ENCODE measurements around the gene ZNF879. TPM values are rescaled to one million over a fixed set of nuclear protein-coding genes. Genes with fewer than 3 reads are reported as not detected.

Gene ZNF879
- polyA plus RNA-seq, 1 donor (not counting 4 experiments of a cell fraction or from before 2014, with no cell fraction given): 2.5 TPM

GRCh38 chr5:179079165-179079987, 55.8 kb downstream of the ZNF879 start:
- peaks cover 31% of the 10 kb centered on the region for H3K9me3 ChIP-seq (ENCODE audit: control insufficient read depth, low read depth, low read length)
- H4K20me1 ChIP-seq (ENCODE audit: control insufficient read depth, extremely low read depth, insufficient read depth, low read length): no peaks in the 10 kb centered on the region
- H3K4me1 ChIP-seq (ENCODE audit: control insufficient read depth, extremely low read depth, insufficient read depth, low read length): no peaks in the 10 kb centered on the region
- no peak overlapping the region for H3K27ac ChIP-seq (ENCODE audit: control insufficient read depth, insufficient read depth, low read length)
- no peaks in the 10 kb centered on the region for H3K79me2 ChIP-seq (ENCODE audit: control insufficient read depth, insufficient read depth, low read length)
- no peaks in the 10 kb centered on the region for H3K9me1 ChIP-seq (ENCODE audit: control insufficient read depth, extremely low read depth, insufficient read depth, low read length)
- TF ChIP-seq CTCF (optimal IDR thresholded peaks at IDR 0.05 in 1 of 3, IDR thresholded peaks at IDR 0.05 in 1 of 3, conservative IDR thresholded peaks at IDR 0.05 in 1 of 3; ENCODE audit: extremely low read depth in 1 of 3, insufficient read depth in 2 of 3, low read length in 3 of 3): no peak
- no peak for TF ChIP-seq EZH2 (IDR thresholded peaks at IDR 0.05; ENCODE audit: low read length)
- dilution Hi-C loops (cut with MboI; ENCODE audit: extremely low pct_ligation_motif_present, low sequenced_read_pairs): no loop called here
- no peaks in the 10 kb centered on the region for H3K27me3 ChIP-seq (ENCODE audit: control insufficient read depth, extremely low read depth, insufficient read depth, low read length)
- no peak overlapping the region for H3K9ac ChIP-seq (ENCODE audit: control insufficient read depth, extremely low read depth, insufficient read depth, low read length)
- DNase-seq (ENCODE audit: low read depth, low spot score): no peak
- peaks cover 0 to 11% of the 10 kb centered on the region in 2 experiments for H3K36me3 ChIP-seq (ENCODE audit: control insufficient read depth in 2 of 2, extremely low read depth in 1 of 2, insufficient read depth in 2 of 2, low read length in 2 of 2)
- H2AFZ ChIP-seq (ENCODE audit: control insufficient read depth, low read length): no peak overlapping the region
- FAIRE-seq: no peak
- no peak overlapping the region for H3K4me2 ChIP-seq (ENCODE audit: control insufficient read depth, extremely low read depth, insufficient read depth, low read depth, low read length)
- H3K4me3 ChIP-seq (ENCODE audit: control insufficient read depth in 2 of 3, extremely low read depth in 1 of 3, insufficient read depth in 2 of 3, low read depth in 1 of 3, low read length in 3 of 3): no peak overlapping the region

GRCh38 chr5:179080724-179081123, 57.1 kb downstream of the ZNF879 start:
- no peaks in the 10 kb centered on the region for H3K9me1 ChIP-seq (ENCODE audit: control insufficient read depth, extremely low read depth, insufficient read depth, low read length)
- dilution Hi-C loops (cut with MboI; ENCODE audit: extremely low pct_ligation_motif_present, low sequenced_read_pairs): no loop called here
- peaks cover 0 to 11% of the 10 kb centered on the region in 2 experiments for H3K36me3 ChIP-seq (ENCODE audit: control insufficient read depth in 2 of 2, extremely low read depth in 1 of 2, insufficient read depth in 2 of 2, low read length in 2 of 2)
- no peak overlapping the region for H3K4me2 ChIP-seq (ENCODE audit: control insufficient read depth, extremely low read depth, insufficient read depth, low read depth, low read length)
- no peaks in the 10 kb centered on the region for H3K27me3 ChIP-seq (ENCODE audit: control insufficient read depth, extremely low read depth, insufficient read depth, low read length)
- no peaks in the 10 kb centered on the region for H4K20me1 ChIP-seq (ENCODE audit: control insufficient read depth, extremely low read depth, insufficient read depth, low read length)
- no peak overlapping the region for H2AFZ ChIP-seq (ENCODE audit: control insufficient read depth, low read length)
- peaks cover 38% of the 10 kb centered on the region for H3K9me3 ChIP-seq (ENCODE audit: control insufficient read depth, low read depth, low read length)
- H3K4me1 ChIP-seq (ENCODE audit: control insufficient read depth, extremely low read depth, insufficient read depth, low read length): no peaks in the 10 kb centered on the region
- no peaks in the 10 kb centered on the region for H3K79me2 ChIP-seq (ENCODE audit: control insufficient read depth, insufficient read depth, low read length)
- TF ChIP-seq EZH2 (IDR thresholded peaks at IDR 0.05; ENCODE audit: low read length) (no peak), CTCF (optimal IDR thresholded peaks at IDR 0.05 in 1 of 3, IDR thresholded peaks at IDR 0.05 in 1 of 3, conservative IDR thresholded peaks at IDR 0.05 in 1 of 3; ENCODE audit: extremely low read depth in 1 of 3, insufficient read depth in 2 of 3, low read length in 3 of 3) (no peak)
- no peak overlapping the region for H3K4me3 ChIP-seq (ENCODE audit: control insufficient read depth in 2 of 3, extremely low read depth in 1 of 3, insufficient read depth in 2 of 3, low read depth in 1 of 3, low read length in 3 of 3)
- H3K27ac ChIP-seq (ENCODE audit: control insufficient read depth, insufficient read depth, low read length): no peak overlapping the region
- DNase-seq (ENCODE audit: low read depth, low spot score) (no peak), FAIRE-seq (no peak)
- H3K9ac ChIP-seq (ENCODE audit: control insufficient read depth, extremely low read depth, insufficient read depth, low read length): no peak overlapping the region

Other genes with a start within 250 kb of the ZNF879 start
- 6.4 to 10.2 TPM (median 8.6 TPM) in 3 replicates for gene ZNF354B, start 163.9 kb upstream of the ZNF879 start, polyA plus RNA-seq
- gene ZFP2, start 127.9 kb upstream of the ZNF879 start, polyA plus RNA-seq: 0.32 to 0.54 TPM (median 0.52 TPM) in 3 replicates
- 0.07 to 0.15 TPM (median 0.08 TPM) in 3 replicates for gene ZNF454, start 82.6 kb upstream of the ZNF879 start, polyA plus RNA-seq
- not detected in 3 replicates for gene GRM6, start 28.5 kb upstream of the ZNF879 start, polyA plus RNA-seq
- gene ZNF354C, start 36.6 kb downstream of the ZNF879 start, polyA plus RNA-seq: 1.8 to 2.7 TPM (median 2.4 TPM) in 3 replicates